CD4-positive, alpha-beta memory T cell (primary cell): ENCODE measurements around the gene E2F6. TPM values are rescaled to one million over a fixed set of nuclear protein-coding genes. Genes with fewer than 3 reads are reported as not detected.
"Not testable (repeated sequence)": the region's sequence is repeated elsewhere in the genome, so short reads cannot be mapped to it uniquely, and the experiment has no call there.

Experiments
- CTCF ChIA-PET: fragments of 350-600 bp; sonication (Branson Sonifier 250); formaldehyde crosslinking; loops from one replicate; lab custom pipeline; 2021; ENCODE audit warnings: inconsistent platforms; ENCODE audit not compliant: partially characterized antibody; lab: Charles Lee
- POLR2A ChIA-PET: fragments of 350-600 bp; sonication (Branson Sonifier 250); formaldehyde crosslinking; loops from one replicate; lab custom pipeline; 2021; ENCODE audit not compliant: partially characterized antibody; lab: Charles Lee
- DNase-seq, 5 donors: peaks; one replicate each; pipeline versions ENCODE4 v3.0.0 to v3.0.0-alpha.2; 2020 to 2022; ENCODE audit warnings: mixed read lengths in 1 of 5
- H3K27ac ChIP-seq: one replicate; pipeline ENCODE4 v1.7.0; 2013; ENCODE audit warnings: low read depth, low read length
- H3K27me3 ChIP-seq: 2 replicates; pipeline ENCODE4 v1.7.0; 2013; ENCODE audit warnings: mild to moderate bottlenecking, low read length, moderate library complexity; ENCODE audit not compliant: insufficient read depth
- H3K36me3 ChIP-seq: 2 replicates; pipeline ENCODE4 v1.7.0; 2013; ENCODE audit warnings: mild to moderate bottlenecking, low read length, moderate library complexity; ENCODE audit not compliant: insufficient read depth
- H3K4me1 ChIP-seq: 2 replicates; pipeline ENCODE4 v1.7.0; 2013; ENCODE audit warnings: mild to moderate bottlenecking, low read length, moderate library complexity; ENCODE audit not compliant: insufficient read depth
- H3K4me3 ChIP-seq, 2 donors: one replicate each; pipeline ENCODE4 v1.7.0; 2013; ENCODE audit warnings: low read length in 2 of 2, mild to moderate bottlenecking in 1 of 2
- H3K9me3 ChIP-seq, 2 donors: one replicate each; pipeline ENCODE4 v1.7.0; 2013; ENCODE audit warnings: low read length in 2 of 2, control low read depth in 1 of 2; ENCODE audit not compliant: control insufficient read depth in 1 of 2
- H3K27ac Mint-ChIP-seq, 7 donors: one replicate each; pipeline ENCODE4 v1.8.0; 2020 to 2021; ENCODE audit warnings: mixed read lengths in 7 of 7, mild to moderate bottlenecking in 6 of 7, inconsistent platforms in 3 of 7, moderate library complexity in 3 of 7
- H3K27me3 Mint-ChIP-seq, 2 donors: one replicate each; pipeline ENCODE4 v1.8.0; 2020 to 2021; ENCODE audit warnings: mixed read lengths in 2 of 2
- H3K36me3 Mint-ChIP-seq, 2 donors: one replicate each; pipeline ENCODE4 v1.8.0; 2020 to 2021; ENCODE audit warnings: mixed read lengths in 2 of 2, inconsistent platforms in 1 of 2, mild to moderate bottlenecking in 1 of 2
- H3K4me1 Mint-ChIP-seq, 4 donors: one replicate each; pipeline ENCODE4 v1.8.0; 2020 to 2021; ENCODE audit warnings: mixed read lengths in 4 of 4, mild to moderate bottlenecking in 1 of 4
- H3K4me3 Mint-ChIP-seq, 8 donors: one replicate each; pipeline ENCODE4 v1.8.0; 2020 to 2021; ENCODE audit warnings: mixed read lengths in 8 of 8, mild to moderate bottlenecking in 7 of 8, moderate library complexity in 6 of 8, inconsistent platforms in 3 of 8
- H3K9me3 Mint-ChIP-seq, 8 donors: one replicate each; pipeline ENCODE4 v1.8.0; 2020 to 2021; ENCODE audit warnings: mixed read lengths in 8 of 8, mild to moderate bottlenecking in 5 of 8, inconsistent platforms in 3 of 8, moderate library complexity in 1 of 8
- intact Hi-C: fragments of 100-400 bp; cut with micrococcal nuclease; formaldehyde crosslinking; loops from one replicate; pipeline ENCODE4 v1.15.1; 2023
- polyA plus RNA-seq, 2 donors: library from polyadenylated mRNA; unstranded; fragments of 300-500 nt; fragmentation: Illumina TruSeq; gene quantifications; one replicate each; pipeline ENCODE4 v1.2.3, GENCODE V29; 2021
- total RNA-seq, 2 experiments: library from RNA; stranded (reverse); gene quantifications; one replicate each; pipeline ENCODE4 v1.2.3, GENCODE V29; 2021

E2F6 gene
- total and polyA plus RNA-seq, 4 experiments from 2014 or later: 3.2 to 8.5 (median 6.2) TPM

DNA sequence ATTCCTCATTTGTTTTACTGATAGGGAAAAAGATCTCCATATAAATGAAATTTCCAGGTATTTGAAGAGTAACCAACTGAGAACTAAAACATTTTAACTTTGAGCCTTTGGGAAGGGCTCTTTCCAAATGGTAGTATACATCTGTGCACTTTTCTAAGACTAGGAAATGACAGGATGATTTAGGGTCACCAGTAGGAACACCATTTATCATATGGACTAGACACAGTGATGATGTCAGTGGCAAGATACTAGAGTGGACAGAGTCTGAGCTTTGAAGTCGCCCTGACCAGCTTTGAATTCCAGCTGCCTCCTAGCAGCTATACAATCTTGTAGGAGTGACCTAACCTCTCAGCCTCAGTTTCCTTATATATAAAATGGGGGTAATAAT, 56.4 kb downstream of the E2F6 start:
- Histone ChIP-seq H3K36me3 (no peaks in the 10 kb centered on the region), H3K9me3 (no peaks in the 10 kb centered on the region), H3K4me3 (no peak overlapping the region), H3K4me1 (no peaks in the 10 kb centered on the region), H3K27me3 (no peaks in the 10 kb centered on the region), H3K27ac (no peak overlapping the region)
- Mint-ChIP-seq H3K4me1 (peaks cover 0 to 2% (median 0%) of the 10 kb centered on the region in 4 donors), H3K4me3 (no peak overlapping the region), H3K36me3 (no peaks in the 10 kb centered on the region), H3K9me3 (no peaks in the 10 kb centered on the region), H3K27ac (no peak overlapping the region), H3K27me3 (peaks cover 19 to 20% of the 10 kb centered on the region in 2 donors)
- no peak for DNase-seq
- ChIA-PET POLR2A (no interaction called here), CTCF (interaction anchor here (1.7 kb wide), 1 partner anchor 277 kb away, joined by 5 read pairs; a partner anchor contains a TSS)
- intact Hi-C loops: no loop called here

DNA sequence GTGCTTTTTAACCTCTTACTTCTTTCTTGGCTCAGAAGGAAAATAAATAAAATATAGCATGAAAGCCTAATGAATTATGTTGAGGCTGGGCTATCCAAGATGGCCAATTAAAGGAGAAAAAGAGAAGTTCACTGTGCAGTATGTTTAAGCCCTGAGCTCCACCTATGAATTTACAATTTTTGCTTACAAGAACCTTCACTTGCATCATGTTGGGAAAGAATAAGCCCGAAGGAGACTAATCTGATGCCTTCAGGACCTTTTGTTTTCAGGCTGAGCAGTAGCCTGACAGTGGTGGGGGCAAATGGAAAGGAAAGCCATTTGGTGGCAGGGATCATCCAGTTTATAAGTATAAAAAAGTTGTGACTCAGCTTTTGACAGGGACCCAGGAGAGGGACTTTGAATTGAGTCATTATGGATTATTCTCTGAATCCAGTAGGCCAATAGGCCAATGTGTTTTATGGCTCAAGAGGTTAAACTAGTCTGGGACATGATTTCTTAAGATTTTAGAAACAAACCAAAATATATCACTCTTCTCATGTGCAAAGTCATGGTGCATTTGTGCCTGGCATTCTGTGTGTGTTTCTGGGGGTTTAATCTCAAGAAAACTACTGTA, 56.9 kb downstream of the E2F6 start:
- CTCF ChIA-PET: interaction anchor here (1.7 kb wide), 2 partner anchors 19 to 276 kb away, joined by 3 to 5 read pairs; a partner anchor contains a TSS

DNA sequence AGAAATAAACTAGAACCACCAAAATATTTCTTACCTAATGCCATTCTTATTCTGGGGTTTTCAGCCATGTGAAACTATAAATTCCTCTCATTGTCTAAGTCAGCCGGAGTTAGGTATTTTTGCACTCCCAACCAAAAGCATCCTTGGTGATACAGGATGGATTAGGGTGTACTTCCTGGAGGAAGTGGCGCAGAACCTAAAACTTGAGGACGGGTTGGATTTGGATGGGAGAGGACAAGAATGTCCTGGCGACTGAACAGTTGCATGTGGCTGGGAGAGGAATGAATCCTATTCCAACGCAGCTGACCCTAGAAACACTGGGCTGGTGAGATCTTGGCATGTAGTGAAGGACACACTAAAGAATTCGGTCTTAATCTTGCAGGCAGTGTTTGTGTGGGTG, 58.5 kb downstream of the E2F6 start:
- no peaks in the 10 kb centered on the region for H3K36me3 ChIP-seq
- no peaks in the 10 kb centered on the region for H3K27me3 ChIP-seq
- Mint-ChIP-seq H3K27ac (no peak overlapping the region), H3K36me3 (no peaks in the 10 kb centered on the region), H3K27me3 (peaks cover 8 to 11% of the 10 kb centered on the region in 2 donors), H3K4me1 (peaks cover 0 to 2% (median 0%) of the 10 kb centered on the region in 4 donors), H3K9me3 (no peaks in the 10 kb centered on the region), H3K4me3 (no peak overlapping the region)
- H3K4me3 ChIP-seq: no peak overlapping the region
- H3K27ac ChIP-seq: no peak overlapping the region
- no peak for DNase-seq
- POLR2A ChIA-PET: no interaction called here
- no peaks in the 10 kb centered on the region for H3K9me3 ChIP-seq
- CTCF ChIA-PET: interaction anchor here (1.0 to 1.7 kb wide), 2 partner anchors 20 to 275 kb away, joined by 3 to 4 read pairs; a partner anchor contains a TSS
- intact Hi-C loops: no loop called here
- no peaks in the 10 kb centered on the region for H3K4me1 ChIP-seq

More for the DNA sequence above, 56.9 kb downstream of the E2F6 start:
- H3K4me3 ChIP-seq: no peak overlapping the region
- no peaks in the 10 kb centered on the region for H3K9me3 Mint-ChIP-seq
- H3K27me3 Mint-ChIP-seq: peaks cover 17% of the 10 kb centered on the region in 2 donors
- DNase-seq: no peak
- no peaks in the 10 kb centered on the region for H3K9me3 ChIP-seq
- no peak overlapping the region for H3K4me3 Mint-ChIP-seq
- no peak overlapping the region for H3K27ac Mint-ChIP-seq
- no peaks in the 10 kb centered on the region for H3K4me1 ChIP-seq
- no peaks in the 10 kb centered on the region for H3K36me3 ChIP-seq
- intact Hi-C loops: no loop called here
- POLR2A ChIA-PET: no interaction called here
- H3K27ac ChIP-seq: no peak overlapping the region
- H3K4me1 Mint-ChIP-seq: peaks cover 0 to 2% (median 0%) of the 10 kb centered on the region in 4 donors
- H3K27me3 ChIP-seq: no peaks in the 10 kb centered on the region
- H3K36me3 Mint-ChIP-seq: no peaks in the 10 kb centered on the region

DNA sequence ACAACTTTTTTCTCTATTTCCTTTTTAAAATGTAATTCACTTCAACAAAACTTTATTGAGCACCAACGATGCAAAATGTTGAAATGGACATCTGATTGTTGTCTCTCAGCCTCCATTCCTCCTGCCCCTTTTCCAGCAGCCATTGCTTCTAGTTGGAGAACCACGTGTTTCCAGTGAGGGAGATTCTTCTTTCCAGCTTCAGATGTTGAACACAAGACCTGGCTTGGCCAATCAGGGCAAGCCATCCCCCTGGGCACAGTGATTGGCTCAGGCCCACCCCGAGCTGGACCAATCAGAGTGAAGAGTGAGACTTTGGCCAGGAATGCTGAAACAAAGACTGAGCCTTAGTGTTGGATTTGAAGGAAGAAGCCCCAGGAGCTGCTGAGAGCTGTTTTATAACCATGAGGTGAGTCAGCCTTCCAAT, 59.0 kb downstream of the E2F6 start:
- no peak for DNase-seq
- POLR2A ChIA-PET: no interaction called here
- H3K27me3 Mint-ChIP-seq: peaks cover 7 to 9% of the 10 kb centered on the region in 2 donors
- H3K4me1 ChIP-seq: no peaks in the 10 kb centered on the region
- H3K36me3 Mint-ChIP-seq: no peaks in the 10 kb centered on the region
- intact Hi-C loops: no loop called here
- peaks cover 0 to 2% (median 0%) of the 10 kb centered on the region in 4 donors for H3K4me1 Mint-ChIP-seq
- no peaks in the 10 kb centered on the region for H3K9me3 ChIP-seq
- CTCF ChIA-PET: no interaction called here
- no peak overlapping the region for H3K4me3 Mint-ChIP-seq
- no peak overlapping the region for H3K27ac ChIP-seq
- no peak overlapping the region for H3K4me3 ChIP-seq
- H3K36me3 ChIP-seq: no peaks in the 10 kb centered on the region
- H3K27me3 ChIP-seq: no peaks in the 10 kb centered on the region
- H3K9me3 Mint-ChIP-seq: no peaks in the 10 kb centered on the region
- H3K27ac Mint-ChIP-seq: no peak overlapping the region

DNA sequence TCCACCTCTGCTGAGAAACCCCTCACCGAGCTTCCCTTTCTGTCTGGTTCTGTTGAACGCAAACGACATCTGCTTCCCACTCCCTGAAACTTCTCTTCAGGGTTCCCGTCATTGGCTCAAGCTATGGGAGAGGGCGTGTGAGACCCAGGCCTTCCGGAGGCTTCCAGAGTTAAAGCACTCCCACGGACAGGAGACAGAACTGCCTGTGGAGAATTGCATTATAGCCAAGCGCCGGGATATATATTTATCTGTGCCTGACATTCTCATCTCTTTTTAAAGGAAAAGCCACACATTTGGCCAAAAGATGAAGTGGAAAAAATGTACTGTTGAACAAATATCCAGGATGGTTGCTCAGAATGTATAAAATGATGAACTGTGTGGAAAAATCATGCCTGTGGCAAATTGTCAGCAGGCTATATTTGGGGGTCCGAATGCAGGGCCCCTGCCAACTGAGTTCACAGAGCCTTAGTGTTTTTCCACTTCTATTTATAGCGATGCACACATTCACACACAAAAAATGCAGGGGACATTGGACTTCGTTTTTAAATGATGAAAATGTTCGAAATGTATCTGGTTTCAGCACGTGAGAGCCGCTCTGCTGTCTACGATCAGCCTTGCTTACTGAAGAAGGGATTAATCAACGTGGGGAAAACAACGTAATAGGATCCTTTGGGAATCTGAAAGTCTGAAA, 59.5 kb downstream of the E2F6 start:
- intact Hi-C loops: no loop called here
- Mint-ChIP-seq H3K4me3 (no peak overlapping the region), H3K9me3 (no peaks in the 10 kb centered on the region), H3K27me3 (peaks cover 7 to 9% of the 10 kb centered on the region in 2 donors), H3K27ac (no peak overlapping the region), H3K4me1 (peaks cover 0 to 2% (median 0%) of the 10 kb centered on the region in 4 donors), H3K36me3 (no peaks in the 10 kb centered on the region)
- Histone ChIP-seq H3K4me3 (no peak overlapping the region), H3K36me3 (no peaks in the 10 kb centered on the region), H3K27ac (no peak overlapping the region), H3K9me3 (no peaks in the 10 kb centered on the region), H3K4me1 (no peaks in the 10 kb centered on the region), H3K27me3 (no peaks in the 10 kb centered on the region)
- POLR2A ChIA-PET: no interaction called here
- DNase-seq: no peak
- CTCF ChIA-PET: interaction anchor here (0.6 kb wide), 1 partner anchor 23 kb away, joined by 3 read pairs; no protein-coding TSS in a partner anchor

DNA sequence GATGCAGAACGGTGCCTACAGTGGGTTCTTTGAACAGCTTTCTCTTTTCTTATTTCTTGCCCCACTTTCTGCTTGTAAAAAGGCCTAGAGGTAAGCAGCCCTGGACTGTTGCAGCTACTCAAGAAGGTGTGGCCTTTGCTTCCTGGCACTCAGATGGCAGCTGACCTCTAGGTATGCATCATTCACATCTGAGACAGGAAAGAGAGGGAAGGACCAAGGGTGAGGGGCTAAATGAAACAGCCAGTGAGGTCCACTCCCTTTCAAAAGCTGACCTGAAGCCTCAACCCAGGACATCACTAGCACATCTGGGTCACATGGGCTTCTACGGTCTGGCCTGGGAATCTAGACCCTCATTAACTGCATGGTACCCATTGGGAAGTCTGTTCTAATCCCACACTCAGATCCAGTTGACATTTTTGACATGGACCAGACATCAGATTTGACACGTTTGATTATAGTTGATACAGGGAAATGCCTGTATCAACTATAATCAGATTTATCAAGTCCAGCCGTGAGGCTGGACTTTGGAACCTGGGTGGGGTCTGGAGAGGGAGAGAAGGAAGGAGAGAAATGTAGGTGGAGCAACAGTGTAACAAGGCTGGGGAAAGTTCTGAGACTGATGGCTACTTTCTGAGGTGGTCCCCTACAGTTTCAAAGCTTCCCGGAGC, 60.2 kb downstream of the E2F6 start:
- H3K4me1 ChIP-seq: no peaks in the 10 kb centered on the region
- H3K27me3 Mint-ChIP-seq: peaks cover 7 to 9% of the 10 kb centered on the region in 2 donors
- H3K36me3 ChIP-seq: no peaks in the 10 kb centered on the region
- no peak overlapping the region for H3K4me3 Mint-ChIP-seq
- ChIA-PET POLR2A (no interaction called here), CTCF (interaction anchor here (0.6 kb wide), 1 partner anchor 23 kb away, joined by 3 read pairs; no protein-coding TSS in a partner anchor)
- H3K4me1 Mint-ChIP-seq: peaks cover 0 to 2% (median 0%) of the 10 kb centered on the region in 4 donors
- DNase-seq: no peak
- no peaks in the 10 kb centered on the region for H3K9me3 Mint-ChIP-seq
- H3K27ac ChIP-seq: no peak overlapping the region
- no peak overlapping the region for H3K4me3 ChIP-seq
- intact Hi-C loops: no loop called here
- no peaks in the 10 kb centered on the region for H3K36me3 Mint-ChIP-seq
- H3K9me3 ChIP-seq: no peaks in the 10 kb centered on the region
- no peaks in the 10 kb centered on the region for H3K27me3 ChIP-seq
- H3K27ac Mint-ChIP-seq: no peak overlapping the region

DNA sequence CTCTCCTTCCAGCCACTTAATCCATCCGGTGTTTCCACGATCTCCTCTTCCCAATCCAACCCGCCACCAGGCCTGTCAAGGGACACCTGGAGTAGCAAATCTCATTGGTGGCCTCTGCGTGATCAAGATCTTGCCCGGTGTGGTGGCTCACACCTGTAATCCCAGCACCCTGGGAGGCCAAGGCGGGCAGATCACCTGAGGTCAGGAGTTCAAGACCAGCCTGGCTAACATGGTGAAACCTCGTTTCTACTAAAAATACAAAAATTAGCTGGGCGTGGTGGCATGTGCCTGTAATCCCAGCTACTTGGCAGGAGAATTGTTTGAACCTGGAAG, 60.9 kb downstream of the E2F6 start:
- intact Hi-C loops, H3K4me3 Mint-ChIP-seq, H3K9me3 Mint-ChIP-seq, POLR2A ChIA-PET, H3K36me3 Mint-ChIP-seq, H3K27me3 ChIP-seq, H3K9me3 ChIP-seq, H3K4me1 Mint-ChIP-seq, CTCF ChIA-PET, H3K4me1 ChIP-seq, H3K27ac Mint-ChIP-seq, DNase-seq, H3K36me3 ChIP-seq, H3K27ac ChIP-seq, H3K4me3 ChIP-seq, H3K27me3 Mint-ChIP-seq: not testable (repeated sequence)
